ENCODE results near the gene NIF3L1.

Gene NIF3L1

DNA sequence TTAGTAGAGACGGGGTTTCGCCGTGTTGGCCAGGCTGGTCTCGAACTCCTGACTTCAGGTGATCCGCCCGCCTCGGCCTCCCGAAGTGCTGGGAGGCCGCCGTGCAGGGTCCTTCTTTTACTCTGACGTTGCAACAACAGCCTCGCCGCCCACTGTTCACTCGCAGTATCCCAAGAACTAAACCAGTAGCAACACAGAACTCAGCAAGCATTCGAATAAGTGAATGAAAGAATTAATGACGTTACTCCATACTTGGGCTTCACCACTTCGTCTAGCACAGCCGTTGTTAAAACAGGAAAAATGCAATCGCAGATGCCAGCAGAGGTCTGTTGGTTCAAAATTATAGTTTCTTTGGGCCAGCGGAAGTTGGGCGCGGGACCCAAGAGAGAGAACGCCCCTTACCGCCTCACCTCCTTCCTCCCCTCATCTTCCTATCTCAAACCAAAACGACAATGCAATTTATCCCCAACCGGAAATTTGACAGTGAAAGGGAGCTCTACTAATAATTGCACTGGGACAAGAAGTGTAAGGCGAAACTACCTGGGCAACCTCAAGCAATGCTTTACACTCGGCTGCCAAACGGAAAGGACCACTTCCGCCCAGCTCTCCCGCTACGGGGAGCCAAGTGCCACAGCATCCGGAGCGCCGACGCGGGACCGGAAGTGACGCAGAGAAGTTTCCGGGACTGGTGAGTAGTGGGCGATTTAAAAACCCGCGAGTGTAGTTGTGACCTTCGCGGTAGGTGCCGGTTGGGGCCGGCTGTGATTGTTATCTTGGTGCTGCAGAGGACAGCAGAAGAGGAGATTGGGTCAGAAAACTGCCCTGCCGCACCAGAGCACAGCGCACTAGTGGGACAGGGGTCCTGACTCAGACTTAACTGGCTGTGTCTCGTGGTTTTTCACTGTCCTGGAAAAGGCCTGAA, at the start of gene NIF3L1, which contains the start of gene PPIL3:
NIF3L1 (plus strand) TSS at position 668 of the 922 bp plus-strand sequence. CDS start 2,573 bp downstream, outside the sequence.
PPIL3 (minus strand) TSS at position 374 of the 922 bp plus-strand sequence. CDS start 1,462 bp downstream, outside the sequence.
- DNase-seq, result peak; percentile 96

- no peak for DNase-seq
Observed at GRCh38 chr2:200839513-200839912, 49.7 kb upstream of the NIF3L1 start.

DNA sequence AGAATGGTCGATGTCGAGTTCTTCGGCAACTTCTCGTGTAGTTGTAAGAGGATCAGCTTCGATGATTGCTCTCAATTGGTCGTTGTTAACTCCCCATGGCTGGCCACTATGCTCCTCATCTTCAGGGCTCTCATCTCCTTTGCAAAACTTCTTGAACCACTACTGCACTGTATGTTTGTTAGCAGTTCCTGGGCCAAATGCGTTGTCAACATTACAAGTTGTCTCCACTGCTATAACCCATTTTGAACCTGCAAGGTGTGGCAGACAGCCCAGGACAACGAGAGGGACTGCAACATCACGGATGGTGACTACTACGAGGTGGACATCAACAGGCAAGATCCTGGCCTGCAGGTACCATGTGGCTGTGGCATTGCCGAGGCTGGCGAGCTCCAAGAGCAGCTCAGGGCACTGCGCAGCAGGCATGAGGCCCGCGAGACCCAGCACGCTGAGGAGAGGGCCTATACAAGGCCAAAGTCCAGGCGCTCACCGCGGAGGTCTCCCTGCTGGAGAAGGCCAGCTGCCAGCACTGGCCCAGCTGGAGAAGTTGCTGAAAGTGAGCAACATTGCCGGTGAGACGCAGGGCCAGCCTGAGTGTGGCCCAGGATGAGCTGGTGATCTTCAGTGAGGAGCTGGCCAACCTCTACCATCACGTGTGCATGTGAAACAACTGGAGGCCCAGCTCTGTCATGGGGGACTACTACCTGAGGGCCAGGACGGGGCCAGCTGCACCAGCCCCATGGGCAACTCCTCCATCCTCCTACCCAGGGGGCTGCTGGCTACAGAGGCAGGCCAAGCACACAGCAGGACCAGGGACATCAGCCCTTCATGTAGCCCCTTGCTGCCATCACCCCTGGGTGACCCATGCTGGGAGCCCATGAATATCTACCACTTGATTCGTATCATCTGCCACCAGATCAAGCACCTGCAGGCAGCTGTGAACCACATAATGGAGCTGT, 44.9 kb upstream of the NIF3L1 start:
- no peak for DNase-seq

DNA sequence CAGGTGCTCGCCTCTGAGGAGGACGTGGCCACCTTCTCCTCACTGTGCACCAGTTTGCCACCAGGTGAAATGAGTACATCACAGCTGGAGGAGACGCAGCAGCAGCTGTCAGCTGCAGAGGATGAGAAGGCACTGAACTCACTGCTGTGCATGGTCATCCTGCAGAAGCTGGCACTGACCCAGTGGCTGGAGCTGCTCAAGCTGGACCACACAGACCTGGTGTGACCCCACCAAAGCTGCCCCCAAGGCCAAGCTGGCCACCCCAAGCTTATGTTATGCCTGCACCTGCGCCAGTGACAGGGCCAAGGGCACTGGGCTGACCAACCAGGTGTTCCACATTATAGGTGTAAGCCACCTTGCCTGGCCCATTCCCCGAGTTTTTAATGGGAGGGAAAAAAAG, 44.0 kb upstream of the NIF3L1 start:
- no peak for DNase-seq

DNA sequence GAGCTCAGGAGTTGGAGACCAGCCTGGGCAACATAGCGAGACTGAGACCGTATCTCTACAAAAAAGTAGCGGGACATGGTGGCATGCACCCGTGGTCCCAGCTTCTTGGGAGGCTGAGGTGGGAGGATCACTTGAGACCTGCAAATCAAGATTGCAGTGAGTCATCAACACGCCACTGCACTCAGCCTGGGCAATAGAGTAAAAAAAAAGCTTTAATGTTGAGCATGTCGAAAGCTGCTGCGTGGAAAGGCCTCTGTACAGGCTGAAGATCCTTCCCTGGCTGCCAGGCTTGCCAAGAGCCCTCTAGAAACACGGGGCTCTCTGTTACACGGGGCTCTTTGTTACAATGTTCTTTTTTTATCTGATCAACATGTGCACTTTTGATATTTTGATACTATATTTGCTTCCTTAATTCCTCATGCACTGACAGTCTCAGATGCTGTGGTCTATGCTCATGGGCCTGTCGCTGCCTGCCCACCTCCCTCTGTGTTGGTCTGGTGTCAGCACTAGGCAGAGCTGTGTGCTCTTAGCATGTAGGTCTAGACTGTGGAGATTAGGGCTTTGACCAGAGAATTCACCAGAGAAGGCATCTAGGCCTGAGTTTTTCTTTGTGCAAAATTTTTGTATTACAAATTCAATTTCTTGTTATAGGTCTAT, 43.4 kb upstream of the NIF3L1 start:
- DNase-seq, result no peak

- DNase-seq, result no peak
Observed at GRCh38 chr2:200847269-200847668, 41.9 kb upstream of the NIF3L1 start.

GRCh38 chr2:200847939-200848338, 41.2 kb upstream of the NIF3L1 start:
- no peak for DNase-seq

GRCh38 chr2:200850512-200851256, 38.5 kb upstream of the NIF3L1 start:
- no peak for DNase-seq

DNA sequence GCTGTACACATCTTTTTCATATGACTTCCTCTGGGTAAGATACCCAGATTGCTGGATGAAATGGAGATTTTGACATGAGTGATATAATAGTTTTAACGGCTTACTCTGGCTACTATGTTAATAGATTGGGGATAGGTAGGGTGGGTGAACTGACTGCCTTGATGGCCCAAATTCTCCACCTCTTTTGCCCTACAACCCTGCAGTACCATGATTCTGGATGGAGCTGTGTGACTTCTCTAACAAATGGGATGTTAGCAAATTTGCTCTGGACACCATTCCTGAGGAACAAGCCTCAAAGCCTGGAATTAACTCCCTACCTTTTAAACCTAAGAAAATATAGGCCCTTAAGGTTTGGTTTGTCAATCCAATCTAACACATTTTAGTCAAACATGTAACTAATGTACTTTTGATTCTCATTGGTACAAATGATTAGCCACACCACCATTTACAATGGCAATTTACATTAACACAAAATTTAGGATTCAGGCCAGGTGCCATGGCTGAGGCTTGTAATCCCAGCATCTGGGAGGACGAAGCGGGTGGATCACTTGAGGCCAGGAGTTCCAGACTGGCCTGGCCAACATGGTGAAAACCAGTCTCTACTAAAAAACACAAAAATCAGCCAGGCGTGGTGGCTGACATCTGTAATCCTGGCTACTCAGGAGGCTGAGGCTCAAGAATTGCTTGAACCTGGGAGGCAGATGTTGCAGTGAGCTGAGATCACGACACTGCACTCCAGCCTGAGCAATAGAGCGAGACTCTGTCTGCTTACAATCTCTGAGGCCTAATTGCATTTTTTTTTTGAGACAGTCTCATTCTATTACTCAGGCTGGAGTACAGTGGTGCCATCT, 37.5 kb upstream of the NIF3L1 start:
- DNase-seq, result no peak

GRCh38 chr2:200852605-200853004, 36.6 kb upstream of the NIF3L1 start:
- no peak for DNase-seq

DNA sequence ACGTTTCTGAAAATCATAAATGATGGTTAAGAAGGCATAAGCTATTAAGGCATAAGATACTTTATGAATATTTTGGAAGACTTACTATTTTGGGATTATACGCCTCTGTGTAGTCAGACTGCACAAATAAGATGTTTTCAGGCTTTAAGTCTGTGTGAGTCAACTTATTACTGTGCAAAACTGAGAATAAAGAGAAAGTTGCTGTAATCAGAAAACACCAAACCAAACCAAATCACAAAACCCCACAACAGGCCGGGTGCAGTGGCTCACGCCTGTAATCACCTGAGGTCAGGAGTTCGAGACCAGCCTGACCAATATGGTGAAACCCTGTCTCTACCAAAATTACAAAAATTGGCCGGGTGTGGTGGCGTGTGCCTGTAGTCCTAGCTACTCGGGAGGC, 32.4 kb upstream of the NIF3L1 start:
- DNase-seq, result no peak

DNA sequence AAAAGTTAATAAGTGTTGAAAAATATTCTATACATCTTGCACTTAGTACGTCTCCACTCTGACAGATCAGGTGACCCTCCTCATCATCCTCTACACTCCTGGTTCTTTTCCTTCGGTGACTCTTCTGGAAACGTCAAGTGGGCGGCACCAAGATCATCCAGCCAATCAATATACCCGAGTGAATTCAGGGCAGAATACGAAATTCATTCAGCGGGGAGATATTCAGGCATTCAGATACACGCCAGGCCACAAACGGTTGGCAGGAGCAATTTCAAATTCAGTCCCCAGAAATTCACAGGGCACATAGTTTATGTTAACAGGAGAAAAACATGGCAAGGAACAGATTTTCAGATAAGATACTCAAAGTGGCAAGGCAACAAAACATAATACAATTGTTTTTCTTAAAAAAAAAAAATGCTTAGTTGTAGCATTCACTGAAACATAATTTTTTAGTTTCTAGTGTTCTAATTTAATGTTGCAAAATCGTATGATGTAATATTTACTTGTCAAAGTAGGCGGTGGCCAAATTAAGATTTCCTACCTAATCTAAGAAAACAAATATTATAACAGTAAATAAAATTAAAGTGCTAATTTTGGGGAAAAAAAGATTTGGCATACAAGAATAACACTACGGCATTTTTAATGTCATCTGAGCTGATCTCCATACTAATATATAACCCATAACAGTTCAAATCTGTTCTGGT, 28.9 kb upstream of the NIF3L1 start:
- DNase-seq, result no peak

- no peak for DNase-seq
Observed at GRCh38 chr2:200861617-200862155, 27.5 kb upstream of the NIF3L1 start.

GRCh38 chr2:200862532-200863000, 26.6 kb upstream of the NIF3L1 start:
- peak; percentile 43 for DNase-seq

- DNase-seq, result peak; percentile 22
Observed at GRCh38 chr2:200863782-200864175, 25.4 kb upstream of the NIF3L1 start.

DNA sequence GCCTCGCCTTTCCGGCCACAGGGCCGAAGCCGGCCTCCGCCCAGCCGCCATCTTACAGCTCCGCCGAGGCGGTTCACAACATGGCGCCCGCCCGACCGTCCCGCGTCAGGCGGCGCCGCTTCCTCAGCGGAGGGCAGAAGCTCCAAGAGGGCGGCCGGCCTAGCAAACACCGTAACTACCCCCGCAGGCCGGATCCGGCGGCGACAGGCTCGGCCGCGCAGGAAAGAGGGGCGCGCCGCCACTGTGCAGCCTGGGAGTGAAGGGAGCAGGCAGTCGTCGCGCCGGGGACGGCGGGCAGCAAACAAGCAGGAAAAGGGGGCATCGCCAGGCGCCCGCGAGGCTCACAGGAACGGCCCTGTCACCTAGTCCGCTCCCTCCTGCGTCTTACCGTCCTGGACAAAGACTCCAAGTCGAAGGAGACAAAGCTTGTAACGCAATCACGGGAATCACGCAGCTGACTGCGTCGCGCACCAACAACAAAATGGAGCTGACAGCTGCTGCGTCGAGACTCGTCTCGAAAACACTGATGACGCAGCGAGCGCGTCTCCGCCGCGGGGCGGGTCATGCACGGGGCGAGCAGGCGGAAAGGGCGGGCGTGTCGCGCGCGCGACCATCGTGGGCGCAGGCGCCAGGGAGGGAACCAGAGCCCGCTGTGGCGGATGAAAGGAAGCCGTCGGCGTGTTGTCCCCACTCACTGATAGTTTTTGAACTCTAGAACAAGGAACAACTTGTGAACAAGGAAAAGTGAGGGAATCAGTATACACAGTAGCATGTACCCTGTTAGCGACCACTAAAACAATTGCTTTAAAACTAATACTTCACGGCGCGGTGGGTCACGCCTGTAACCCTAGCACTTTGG, 24.8 kb upstream of the NIF3L1 start, which contains the start of gene CLK1:
CLK1 (minus strand) TSS at position 483 of the 859 bp plus-strand sequence. CDS start 2,796 bp downstream, outside the sequence.
- DNase-seq, result peak; percentile 98

DNA sequence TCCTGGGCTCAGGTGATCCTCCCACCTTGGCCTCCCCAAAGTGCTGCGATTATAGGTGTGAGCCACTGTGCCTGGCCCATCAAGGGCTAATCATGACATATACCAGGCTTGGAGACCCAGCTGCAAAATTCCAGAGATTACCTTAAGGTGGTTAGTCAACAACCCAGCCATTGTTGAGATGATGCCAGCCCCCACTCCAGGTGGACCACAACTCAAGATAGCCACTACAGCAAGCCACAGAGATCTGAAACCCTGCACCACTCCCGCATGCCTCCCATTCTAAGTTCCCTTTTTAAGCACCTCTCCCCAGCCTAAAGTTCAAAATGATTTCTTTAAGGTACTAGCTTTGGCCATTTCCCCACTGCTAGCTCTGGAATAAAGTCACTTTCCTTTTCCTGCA, 20.2 kb upstream of the NIF3L1 start:
- DNase-seq, result no peak

GRCh38 chr2:200871151-200871550, 18.0 kb upstream of the NIF3L1 start:
- DNase-seq, result no peak

DNA sequence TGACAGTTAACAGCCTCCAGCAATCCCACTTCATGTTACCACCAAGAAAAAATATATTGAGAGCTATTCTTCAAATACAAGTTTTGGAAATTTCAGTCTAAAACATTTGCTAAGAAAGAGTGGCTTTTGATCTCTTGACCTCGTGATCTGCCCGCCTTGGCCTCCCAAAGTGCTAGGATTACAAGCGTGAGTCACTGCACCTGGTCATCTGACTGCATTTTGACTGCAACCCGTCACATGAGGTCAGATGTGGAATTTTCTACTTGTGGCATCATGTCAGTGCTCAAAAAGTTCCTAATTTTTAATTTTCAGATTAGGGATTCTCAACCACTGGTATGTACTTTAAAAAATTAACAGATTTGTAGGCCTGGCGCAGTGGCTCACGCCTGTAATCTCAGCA, 15.6 kb upstream of the NIF3L1 start:
- DNase-seq, result no peak

Data from stimulated activated CD4-positive, alpha-beta T cell treated with anti-CD3 and anti-CD28 coated beads, Interleukin-4, amount 100 ng/mL, for 1 hour (primary cell).